BLaER1 treated with 17β-estradiol and CSF1 and Interleukin-3, amounts not matched to agents 10 nM and 100 nM (cell line): ENCODE measurements around the gene NELFCD.
"Not testable (repeated sequence)": the region's sequence is repeated elsewhere in the genome, so short reads cannot be mapped to it uniquely, and the experiment has no call there.

Source experiments
- H3K27ac ChIP-seq, 11 experiments: shearing (Covaris generic); formaldehyde crosslinking; 2 replicates each; pipeline ENCODE4 v1.8.1; 2022
- H3K27me3 ChIP-seq, 11 experiments: shearing (Covaris generic); formaldehyde crosslinking; 2 replicates each; pipeline ENCODE4 v1.8.1; 2022
- H3K36me3 ChIP-seq, 11 experiments: shearing (Covaris generic); formaldehyde crosslinking; 2 replicates each; pipeline ENCODE4 v1.8.1; 2022
- H3K4me1 ChIP-seq, 10 experiments: shearing (Covaris generic); formaldehyde crosslinking; 2 replicates each; pipeline ENCODE4 v1.8.1; 2022
- H3K4me2 ChIP-seq, 11 experiments: shearing (Covaris generic); formaldehyde crosslinking; 2 replicates each; pipeline ENCODE4 v1.8.1; 2022
- H3K4me3 ChIP-seq, 10 experiments: shearing (Covaris generic); formaldehyde crosslinking; 2 replicates each; pipeline ENCODE4 v1.8.1; 2022
- H3K9ac ChIP-seq, 11 experiments: shearing (Covaris generic); formaldehyde crosslinking; 2 replicates each; pipeline ENCODE4 v1.8.1; 2022
- H3K9me3 ChIP-seq, 11 experiments: shearing (Covaris generic); formaldehyde crosslinking; replicated peaks in 1 of 11; 2 replicates each; pipeline ENCODE4 v1.8.1; 2022
- H4K20me1 ChIP-seq, 11 experiments: shearing (Covaris generic); formaldehyde crosslinking; 2 replicates each; pipeline ENCODE4 v1.8.1; 2022
- Cebpa-rat ChIP-seq, 11 experiments: shearing (Covaris generic); IDR thresholded peaks; 2 replicates each; pipeline ENCODE4 v1.8.1; 2022

Gene NELFCD

GRCh38 chr20:59007665-59008511, 26.8 kb downstream of the NELFCD start:
- peaks cover 0 to 22% (median 15%) of the 10 kb centered on the region in 11 experiments; a peak in 16 of 22 replicates for H3K27me3 ChIP-seq
- H3K4me1 ChIP-seq: peaks cover 58 to 93% (median 72%) of the 10 kb centered on the region in 10 experiments
- peak overlapping the region; percentile 74 to 98 (median 82) for H3K9ac ChIP-seq
- no peaks in the 10 kb centered on the region for H3K9me3 ChIP-seq
- peaks cover 0 to 28% (median 16%) of the 10 kb centered on the region in 11 experiments; a peak in 16 of 22 replicates for H4K20me1 ChIP-seq
- TF ChIP-seq Cebpa-rat (IDR thresholded peaks at IDR 0.05): no peak
- peak overlapping the region; percentile 95 to 100 (median 97) for H3K4me2 ChIP-seq
- H3K36me3 ChIP-seq: peaks cover 0 to 14% (median 0%) of the 10 kb centered on the region in 11 experiments; a peak in 6 of 22 replicates
- peak overlapping the region; percentile 55 to 78 (median 64) for H3K4me3 ChIP-seq
- peak overlapping the region; percentile 68 to 99 (median 85) for H3K27ac ChIP-seq

- Histone ChIP-seq H3K36me3 (peaks cover 0 to 5% (median 0%) of the 10 kb centered on the region in 11 experiments; a peak in 4 of 22 replicates), H3K4me1 (peaks cover 49 to 84% (median 64%) of the 10 kb centered on the region in 10 experiments), H4K20me1 (peaks cover 0 to 24% (median 10%) of the 10 kb centered on the region in 11 experiments; a peak in 16 of 22 replicates), H3K9ac (peak overlapping the region in 3 of 11 experiments; percentile 93 to 98 (median 96); a peak in 6 of 22 replicates), H3K27me3 (peaks cover 0 to 22% (median 15%) of the 10 kb centered on the region in 11 experiments; a peak in 16 of 22 replicates), H3K9me3 (no peaks in the 10 kb centered on the region), H3K4me2 (peak overlapping the region in 9 of 11 experiments; percentile 95 to 100 (median 99); a peak in 16 of 22 replicates), H3K27ac (peak overlapping the region in 6 of 11 experiments; percentile 85 to 99 (median 95); a peak in 10 of 22 replicates), H3K4me3 (no peak overlapping the region)
- no peak for TF ChIP-seq Cebpa-rat (IDR thresholded peaks at IDR 0.05)
Measured at GRCh38 chr20:59008715-59009336, 27.8 kb downstream of the NELFCD start.

GRCh38 chr20:59010321-59010994, 29.4 kb downstream of the NELFCD start:
- no peak for TF ChIP-seq Cebpa-rat (IDR thresholded peaks at IDR 0.05)
- H3K9ac ChIP-seq: no peak overlapping the region
- no peak overlapping the region for H3K4me3 ChIP-seq
- peak overlapping the region in 4 of 11 experiments; percentile 62 to 96 (median 79); a peak in 8 of 22 replicates for H3K4me2 ChIP-seq
- 0 out of 22 replicates have a peak overlapping the region, but pooled peaks of 1 of the 11 experiments have one; percentile 20 for H3K27ac ChIP-seq
- no peaks in the 10 kb centered on the region for H3K36me3 ChIP-seq
- H3K4me1 ChIP-seq: peaks cover 41 to 83% (median 60%) of the 10 kb centered on the region in 10 experiments
- H4K20me1 ChIP-seq: peaks cover 0 to 12% (median 3%) of the 10 kb centered on the region in 11 experiments; a peak in 7 of 22 replicates
- H3K9me3 ChIP-seq: no peaks in the 10 kb centered on the region
- peaks cover 0 to 21% (median 15%) of the 10 kb centered on the region in 11 experiments; a peak in 16 of 22 replicates for H3K27me3 ChIP-seq

GRCh38 chr20:59010995-59011873, 30.2 kb downstream of the NELFCD start:
- Histone ChIP-seq H4K20me1 (peaks cover 0 to 9% (median under 1%) of the 10 kb centered on the region in 11 experiments; a peak in 8 of 22 replicates), H3K9ac (no peak overlapping the region), H3K27ac (peak overlapping the region in 3 of 11 experiments; percentile 20 to 37 (median 24); a peak in 5 of 22 replicates), H3K27me3 (peaks cover 0 to 14% (median 9%) of the 10 kb centered on the region in 11 experiments; a peak in 16 of 22 replicates), H3K4me1 (peaks cover 39 to 79% (median 55%) of the 10 kb centered on the region in 10 experiments), H3K4me2 (peak overlapping the region in 7 of 11 experiments; percentile 24 to 96 (median 62); a peak in 13 of 22 replicates), H3K4me3 (no peak overlapping the region), H3K36me3 (no peaks in the 10 kb centered on the region), H3K9me3 (no peaks in the 10 kb centered on the region)
- TF ChIP-seq Cebpa-rat (IDR thresholded peaks at IDR 0.05): no peak

GRCh38 chr20:59011874-59012157, 30.8 kb downstream of the NELFCD start:
- not testable (repeated sequence) for H3K9ac ChIP-seq, H4K20me1 ChIP-seq, H3K4me3 ChIP-seq, H3K36me3 ChIP-seq, H3K27me3 ChIP-seq, H3K9me3 ChIP-seq
- Histone ChIP-seq H3K27ac (peak overlapping the region in 2 of 11 experiments; percentile 23 to 37; a peak in 2 of 22 replicates), H3K4me1 (peaks cover 39 to 75% (median 53%) of the 10 kb centered on the region in 10 experiments), H3K4me2 (peak overlapping the region in 6 of 11 experiments; percentile 24 to 96 (median 69); a peak in 11 of 22 replicates)

GRCh38 chr20:59013031-59013951, 32.2 kb downstream of the NELFCD start:
- H3K4me1 ChIP-seq: peaks cover 36 to 70% (median 51%) of the 10 kb centered on the region in 10 experiments
- H3K4me3 ChIP-seq: no peak overlapping the region
- H4K20me1 ChIP-seq: peaks cover 0 to 22% (median 3%) of the 10 kb centered on the region in 11 experiments; a peak in 6 of 22 replicates
- H3K9ac ChIP-seq: no peak overlapping the region
- TF ChIP-seq Cebpa-rat (IDR thresholded peaks at IDR 0.05): no peak
- peaks cover 0 to 5% (median 0%) of the 10 kb centered on the region in 11 experiments; a peak in 1 of 22 replicates for H3K36me3 ChIP-seq
- no peak overlapping the region for H3K27ac ChIP-seq
- H3K9me3 ChIP-seq: no peaks in the 10 kb centered on the region
- H3K27me3 ChIP-seq: no peaks in the 10 kb centered on the region
- no peak overlapping the region for H3K4me2 ChIP-seq
